GM18502 (cell line): ENCODE data around the gene ZNRF3.
"Not testable (repeated sequence)": the region's sequence is repeated elsewhere in the genome, so short reads cannot be mapped to it uniquely, and the experiment has no call there.

ENCODE experiments used
- ATAC-seq: cut with Tn5 transposase; IDR thresholded peaks from one replicate; pipeline ENCODE4 v1.9.1; 2021; ENCODE audit warnings: mild to moderate bottlenecking; ENCODE audit not compliant: unreplicated experiment, poor library complexity

Gene ZNRF3

GRCh38 chr22:29000641-29001040 is 117.3 kb downstream of the ZNRF3 start:
- ATAC-seq: no peak

DNA sequence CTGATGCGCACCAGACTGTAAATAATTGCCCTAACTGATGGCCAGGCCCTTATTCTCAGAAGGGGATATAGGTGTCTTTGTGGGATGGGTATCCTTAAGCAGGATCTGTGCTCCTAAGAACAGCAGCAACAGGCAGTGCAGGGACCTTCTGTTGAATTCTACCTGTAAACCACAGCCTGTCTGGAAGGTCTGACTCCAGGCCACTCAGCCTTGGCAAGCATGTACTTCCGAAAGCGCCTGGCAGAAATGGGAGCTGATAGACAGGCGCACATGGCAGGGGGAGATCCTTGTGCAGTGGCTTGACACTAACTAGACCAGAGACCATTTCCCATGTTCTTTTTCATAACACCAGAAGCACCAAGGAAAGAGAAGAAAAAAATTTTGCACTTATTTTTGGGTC is 119.2 kb downstream of the ZNRF3 start:
- no peak for ATAC-seq

DNA sequence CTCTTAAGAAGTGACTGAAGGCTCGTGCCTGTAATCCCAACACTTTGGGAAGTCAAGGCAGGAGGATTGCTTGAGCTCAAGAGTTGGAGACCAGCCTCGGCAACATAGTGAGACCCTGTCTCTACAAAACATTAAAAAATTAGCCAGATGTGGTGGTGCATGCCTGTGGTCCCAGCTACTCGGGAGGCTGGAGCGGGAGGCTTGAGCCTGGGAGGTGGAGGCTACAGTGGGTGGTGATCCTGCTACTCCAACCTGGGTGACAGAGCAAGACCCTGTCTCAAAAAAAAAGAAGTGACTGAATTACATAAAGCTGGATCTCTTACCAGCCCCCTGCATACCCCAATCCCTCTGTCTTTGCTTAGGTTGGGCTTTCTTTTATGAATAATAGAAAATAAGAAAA is 120.2 kb downstream of the ZNRF3 start:
- no peak for ATAC-seq

DNA sequence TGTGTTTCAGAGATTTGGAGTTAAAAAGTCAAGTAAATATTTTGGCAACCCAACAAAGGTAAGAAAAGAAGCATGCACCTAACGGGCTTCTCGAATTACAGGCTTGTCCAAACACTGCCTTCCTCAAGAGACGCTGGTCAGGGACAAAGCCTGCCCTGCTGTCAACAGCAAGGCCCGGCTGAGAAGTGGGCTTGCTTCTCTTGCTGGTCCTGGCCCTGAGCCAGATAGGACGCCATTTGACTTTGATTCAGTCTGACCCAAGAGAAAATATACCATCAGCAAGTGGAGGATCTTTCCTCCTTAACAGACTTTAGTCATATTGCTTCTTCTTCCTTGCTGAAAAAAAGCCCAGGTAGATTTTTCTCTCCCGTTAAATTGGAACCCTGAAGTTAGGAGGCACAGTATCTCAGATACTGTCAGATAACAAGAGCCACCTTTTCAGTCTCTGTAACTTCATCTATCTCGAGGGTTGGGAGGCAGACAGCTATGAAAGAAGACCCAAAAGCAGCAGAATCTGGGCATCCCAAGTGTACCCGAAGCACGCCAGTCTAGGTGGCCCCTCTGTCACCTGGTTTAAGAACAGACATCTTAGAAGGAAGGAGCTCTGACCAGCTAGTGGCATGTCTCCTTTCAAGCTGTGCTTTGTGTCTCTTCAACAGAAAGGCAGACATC is 120.7 kb downstream of the ZNRF3 start:
- ATAC-seq: no peak

- ATAC-seq: no peak
Measured at GRCh38 chr22:29004647-29005371, 121.4 kb downstream of the ZNRF3 start.

DNA sequence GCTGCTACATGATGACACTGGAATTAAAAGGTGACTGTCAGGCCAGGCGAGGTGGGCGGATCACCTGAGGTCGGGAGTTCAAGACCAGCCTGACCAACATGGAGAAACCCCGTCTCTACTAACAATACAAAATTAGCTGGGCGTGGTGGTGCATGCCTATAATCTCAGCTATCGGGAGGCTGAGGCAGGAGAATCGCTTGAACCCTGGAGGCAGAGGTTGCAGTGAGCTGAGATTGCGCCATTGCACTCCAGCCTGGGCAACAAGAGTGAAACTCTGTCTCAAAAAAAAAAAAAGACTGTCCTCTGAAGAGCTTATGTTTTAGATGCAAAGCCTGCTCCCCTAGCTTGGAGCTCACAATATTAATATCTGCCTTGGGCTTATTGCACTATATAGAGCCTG is 122.4 kb downstream of the ZNRF3 start:
- not testable (repeated sequence) for ATAC-seq

- ATAC-seq: no peak
Measured at GRCh38 chr22:29006346-29006745, 123.0 kb downstream of the ZNRF3 start.

DNA sequence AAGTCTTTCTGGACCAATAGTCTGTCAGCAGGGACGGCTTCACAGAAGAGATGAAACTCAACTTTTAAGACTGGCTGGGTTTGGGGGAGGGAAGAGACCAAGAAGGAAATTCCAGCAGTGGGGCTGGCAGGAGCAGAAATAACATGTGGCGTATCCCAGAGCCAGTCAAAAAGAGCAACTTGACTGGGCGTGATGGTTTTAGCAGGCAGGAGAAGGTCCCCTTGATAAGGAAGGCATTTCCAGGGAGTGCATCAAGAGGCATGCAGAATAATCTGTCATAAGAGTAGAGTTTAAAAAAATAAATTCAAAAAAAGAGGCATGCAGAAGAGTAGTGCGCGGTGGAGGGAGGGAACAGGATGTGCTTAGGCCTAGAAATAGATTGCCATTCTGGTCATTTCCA is 125.8 kb downstream of the ZNRF3 start:
- no peak for ATAC-seq

DNA sequence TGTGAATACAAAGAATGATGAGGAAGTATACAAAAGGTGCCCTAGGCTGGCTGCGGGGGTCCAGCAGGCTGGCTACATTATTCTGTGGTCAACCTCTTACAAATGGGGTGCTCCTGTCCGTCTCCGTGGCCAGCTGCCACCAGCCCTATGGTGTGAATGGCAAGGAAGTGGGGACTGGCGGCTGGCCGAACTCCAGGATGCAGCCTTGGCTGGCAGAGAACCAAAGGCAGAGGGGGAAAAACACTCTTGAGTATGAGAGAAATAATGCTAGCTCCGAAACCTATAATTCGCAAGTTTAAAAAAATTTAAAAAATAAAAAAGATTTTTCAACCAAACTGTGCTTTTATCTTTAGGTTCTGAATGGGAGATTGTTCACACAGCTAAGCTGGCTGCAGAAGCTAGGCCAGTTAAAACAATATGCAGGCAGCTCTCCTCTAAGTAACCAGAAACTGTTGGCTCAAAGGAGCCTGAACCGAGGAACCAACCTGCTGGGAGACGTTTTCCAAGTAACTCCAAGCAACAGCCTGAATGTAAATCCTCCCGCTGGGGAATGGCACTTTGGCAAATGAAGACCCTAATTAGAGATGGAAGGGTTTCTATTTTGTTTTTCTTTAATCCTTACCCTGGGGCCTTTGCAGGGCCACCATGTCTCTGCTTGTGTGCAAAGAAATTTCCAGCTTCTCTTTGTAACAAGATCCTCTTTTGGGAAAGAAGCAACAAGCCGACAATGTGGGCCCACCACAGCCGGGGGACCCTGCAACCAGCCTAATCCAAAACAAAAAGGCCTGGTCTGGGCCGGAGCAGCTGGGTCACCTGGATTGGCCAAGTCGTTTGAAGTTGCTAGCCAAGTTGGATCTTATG is 128.1 kb downstream of the ZNRF3 start:
- ATAC-seq: no peak

- ATAC-seq: no peak
Measured at GRCh38 chr22:29012101-29012433, 128.7 kb downstream of the ZNRF3 start.

- no peak for ATAC-seq
Measured at GRCh38 chr22:29012952-29013351, 129.6 kb downstream of the ZNRF3 start.

DNA sequence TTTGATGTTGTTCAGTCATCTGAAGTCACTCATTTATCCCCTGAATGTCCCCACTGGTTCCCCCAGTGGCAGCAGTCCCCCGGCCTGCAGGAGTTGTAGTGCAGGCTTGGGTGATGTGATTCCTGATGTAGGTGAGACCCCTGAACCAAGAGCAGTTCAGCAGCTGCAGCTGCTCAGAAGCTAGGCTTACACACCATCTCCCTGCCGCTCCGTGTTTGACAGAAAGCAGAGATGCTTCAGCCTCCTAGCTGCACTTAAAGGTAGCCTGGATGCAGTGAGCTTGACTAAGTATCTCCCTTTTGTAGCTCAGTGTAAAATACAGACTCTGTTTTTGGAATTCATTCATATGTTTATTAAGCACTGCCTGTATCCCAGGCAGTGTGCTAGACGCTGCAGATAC is 130.9 kb downstream of the ZNRF3 start:
- ATAC-seq: no peak

DNA sequence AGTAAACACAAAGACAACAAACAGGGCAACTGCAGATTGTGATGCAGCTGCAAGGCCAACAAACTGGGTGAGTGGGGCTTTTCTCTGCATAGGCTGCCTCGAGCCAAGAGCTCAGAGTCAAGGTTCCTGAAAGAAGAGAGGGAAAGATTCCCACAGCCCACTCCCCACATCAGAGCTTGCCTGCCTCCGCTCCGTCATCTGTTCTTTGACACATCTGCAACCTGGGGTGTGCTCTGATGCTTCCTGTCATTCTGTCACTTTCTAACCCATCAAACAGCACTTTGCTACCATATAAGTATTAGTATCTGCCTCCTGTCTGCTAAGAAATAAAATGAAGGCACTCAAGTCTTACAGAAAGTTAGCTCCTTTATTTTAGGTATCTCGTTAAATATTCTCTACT is 131.4 kb downstream of the ZNRF3 start:
- no peak for ATAC-seq

- ATAC-seq: no peak
Measured at GRCh38 chr22:29016067-29016938, 132.9 kb downstream of the ZNRF3 start.

DNA sequence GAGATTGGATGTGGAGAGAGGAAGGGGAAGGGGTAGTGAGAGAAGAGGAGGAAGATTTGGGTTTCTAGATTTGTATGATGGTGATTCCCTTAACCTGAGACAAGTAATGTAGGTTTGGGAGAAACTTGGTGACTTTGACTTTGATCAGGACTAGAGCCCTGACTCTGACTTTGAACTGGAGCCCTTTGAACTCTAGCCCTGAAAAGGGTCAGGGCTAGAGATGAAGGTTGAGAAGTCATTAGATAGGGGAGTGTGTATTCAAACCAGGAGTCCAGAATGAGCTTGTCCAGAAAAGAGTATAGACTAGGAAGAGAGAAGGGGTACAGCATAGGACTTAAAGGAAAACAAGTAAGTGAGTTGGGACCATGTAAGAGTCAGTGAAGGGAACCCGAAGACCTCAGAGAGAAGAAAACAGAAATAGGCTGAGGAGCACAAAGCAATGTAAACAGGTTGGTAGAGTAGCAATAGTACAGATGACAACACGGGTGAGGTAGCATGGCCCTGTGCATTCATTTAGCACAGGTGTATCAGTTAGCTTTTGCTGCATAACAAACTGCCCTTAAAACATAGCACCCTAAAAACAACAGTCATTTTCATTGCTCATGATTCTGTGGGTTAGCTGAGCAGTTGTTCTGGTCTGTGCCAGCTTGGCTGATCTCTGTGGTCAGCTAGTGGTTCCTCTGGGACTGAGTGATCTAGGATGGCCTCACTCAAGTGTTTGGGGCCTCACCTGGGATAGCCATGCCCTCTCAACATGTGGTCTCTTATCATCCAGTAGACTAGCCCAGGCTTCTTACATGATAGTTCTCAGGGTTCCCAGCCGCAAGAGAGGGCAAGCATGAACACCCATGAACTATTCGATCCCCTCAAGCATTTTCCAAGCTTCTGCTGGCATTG is 135.2 kb downstream of the ZNRF3 start:
- no peak for ATAC-seq

GRCh38 chr22:29022101-29022817 is 138.9 kb downstream of the ZNRF3 start:
- ATAC-seq: no peak

GRCh38 chr22:29023172-29023796 is 139.9 kb downstream of the ZNRF3 start:
- no peak for ATAC-seq

- no peak for ATAC-seq
Measured at GRCh38 chr22:29026579-29026978, 143.2 kb downstream of the ZNRF3 start.
